GM18507 (cell line): ENCODE measurements around the gene RFESD.
"Not testable (repeated sequence)": the region's sequence is repeated elsewhere in the genome, so short reads cannot be mapped to it uniquely, and the experiment has no call there.

ENCODE experiments used
- DNase-seq: peaks from one replicate; pipeline ENCODE4 v3.0.0; 2011; ENCODE audit warnings: low read depth; ENCODE audit not compliant: insufficient read length; ENCODE audit errors: extremely low spot score
- FAIRE-seq: peaks from 2 replicates; lab custom pipeline; 2011; peaks lifted over from hg19 to GRCh38; lab: Jason Lieb, UNC

The RFESD gene

GRCh38 chr5:95701074-95701473 lies 54.5 kb downstream of the RFESD start:
- DNase-seq, result no peak
- FAIRE-seq, result no peak

- no peak for FAIRE-seq
- no peak for DNase-seq
Observed at GRCh38 chr5:95704150-95704549, 57.6 kb downstream of the RFESD start.

GRCh38 chr5:95706196-95706595 lies 59.6 kb downstream of the RFESD start:
- not testable (repeated sequence) for DNase-seq, FAIRE-seq

GRCh38 chr5:95707055-95707454 lies 60.5 kb downstream of the RFESD start:
- FAIRE-seq (no peak), DNase-seq (no peak)
